NCI-H526 treated with DMSO at 0.1 percent for 48 hours (cell line): ENCODE measurements around the gene C1orf52.
"Not testable (repeated sequence)": the region's sequence is repeated elsewhere in the genome, so short reads cannot be mapped to it uniquely, and the experiment has no call there.

ENCODE experiments used
- DNase-seq: peaks from one replicate; lab custom pipeline; 2025; lab: John Stamatoyannopoulos, UW

Gene C1orf52

GRCh38 chr1:85277802-85278201, 18.3 kb upstream of the C1orf52 start:
- no peak for DNase-seq

GRCh38 chr1:85276978-85277639, 17.6 kb upstream of the C1orf52 start:
- DNase-seq, result no peak

- peak; percentile 97 for DNase-seq
Measured at GRCh38 chr1:85276215-85276977, 16.9 kb upstream of the C1orf52 start, which contains the start of gene BCL10. Gene BCL10, minus strand, starts transcription at chr1:85276632. Its CDS starts 280 bp downstream, at chr1:85276352.

GRCh38 chr1:85275701-85276214, 16.3 kb upstream of the C1orf52 start:
- no peak for DNase-seq

- no peak for DNase-seq
Measured at GRCh38 chr1:85274969-85275453, 15.5 kb upstream of the C1orf52 start.

GRCh38 chr1:85273397-85273796, 13.9 kb upstream of the C1orf52 start:
- no peak for DNase-seq

- DNase-seq, result no peak
Measured at GRCh38 chr1:85268801-85269585, 9.5 kb upstream of the C1orf52 start.

GRCh38 chr1:85267313-85267712, 7.9 kb upstream of the C1orf52 start:
- no peak for DNase-seq

GRCh38 chr1:85264150-85264549, 4.7 kb upstream of the C1orf52 start:
- DNase-seq, result no peak

GRCh38 chr1:85262985-85263384, 3.5 kb upstream of the C1orf52 start:
- no peak for DNase-seq

GRCh38 chr1:85259912-85260274, 431 bp upstream of the C1orf52 start:
- no peak for DNase-seq

- no peak for DNase-seq
Measured at GRCh38 chr1:85258536-85259117, 835 bp downstream of the C1orf52 start.

GRCh38 chr1:85249042-85249441, 10.4 kb downstream of the C1orf52 start:
- not testable (repeated sequence) for DNase-seq

- no peak for DNase-seq
Measured at GRCh38 chr1:85245891-85246290, 13.6 kb downstream of the C1orf52 start.

- DNase-seq, result no peak
Measured at GRCh38 chr1:85245456-85245855, 14.0 kb downstream of the C1orf52 start.

GRCh38 chr1:85244271-85245061, 15.0 kb downstream of the C1orf52 start:
- no peak for DNase-seq

- no peak for DNase-seq
Measured at GRCh38 chr1:85243372-85243771, 16.1 kb downstream of the C1orf52 start.

- no peak for DNase-seq
Measured at GRCh38 chr1:85240643-85241042, 18.8 kb downstream of the C1orf52 start.

GRCh38 chr1:85240174-85240601, 19.3 kb downstream of the C1orf52 start:
- DNase-seq, result no peak

- DNase-seq, result no peak
Measured at GRCh38 chr1:85237613-85238012, 21.8 kb downstream of the C1orf52 start.
